ENCODE measurements around the gene CHERP.
"Not testable (repeated sequence)": the region's sequence is repeated elsewhere in the genome, so short reads cannot be mapped to it uniquely, and the experiment has no call there.

The CHERP gene

GRCh38 chr19:16521715-16522289, 20.4 kb downstream of the CHERP start:
- H3K9me3 ChIP-seq (ENCODE audit: low read length) = no peaks in the 10 kb centered on the region
- no peak overlapping the region for H3K4me3 ChIP-seq (ENCODE audit: low read depth in 1 of 2, low read length in 2 of 2)
- no peaks in the 10 kb centered on the region for H3K4me1 ChIP-seq (ENCODE audit: insufficient read depth, low read length)
- H3K36me3 ChIP-seq (ENCODE audit: insufficient read depth, low read length) = peaks cover 74% of the 10 kb centered on the region
- H3K9ac ChIP-seq (ENCODE audit: low read length) = no peak overlapping the region
- no peaks in the 10 kb centered on the region for H3K27me3 ChIP-seq (ENCODE audit: control insufficient read depth in 1 of 2, insufficient read depth in 2 of 2, low read length in 2 of 2)
- no peak overlapping the region for H3K27ac ChIP-seq (ENCODE audit: low read depth, low read length)

DNA sequence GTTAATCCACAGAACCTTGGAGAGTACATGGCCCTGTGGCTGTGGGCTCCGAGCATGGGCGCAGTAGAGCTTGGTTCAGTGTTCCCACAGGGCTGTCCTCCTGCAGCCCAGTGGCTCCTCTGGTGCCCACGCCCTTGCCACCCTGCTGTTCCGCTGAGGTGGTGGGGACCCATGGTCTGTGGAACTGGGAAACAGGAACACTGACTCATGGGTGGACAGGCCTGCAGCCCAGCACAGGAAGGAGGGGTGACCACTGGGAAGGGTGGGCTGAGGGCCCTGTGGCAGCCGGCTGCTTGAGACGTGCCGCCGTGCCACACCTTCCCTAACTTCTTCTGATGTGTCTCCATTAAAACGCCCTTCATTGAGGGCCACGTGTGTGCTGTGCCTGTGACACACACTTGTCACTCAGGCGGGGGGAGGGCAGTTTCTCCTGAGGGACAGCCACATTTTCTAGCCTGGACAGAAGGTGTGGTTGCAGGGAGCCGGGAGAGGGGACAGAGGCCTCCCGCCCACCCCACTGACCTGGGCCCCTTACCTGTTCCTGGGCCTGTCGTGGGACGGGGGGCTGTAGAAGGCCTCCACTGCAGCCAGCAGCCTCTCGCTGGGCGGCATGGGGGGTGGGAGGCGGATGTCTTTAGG, 21.1 kb downstream of the CHERP start:
- no peak overlapping the region for H3K27ac ChIP-seq (ENCODE audit: low read depth, low read length)
- no peaks in the 10 kb centered on the region for H3K27me3 ChIP-seq (ENCODE audit: control insufficient read depth in 1 of 2, insufficient read depth in 2 of 2, low read length in 2 of 2)
- H3K36me3 ChIP-seq (ENCODE audit: insufficient read depth, low read length) = peaks cover 75% of the 10 kb centered on the region
- H3K9me3 ChIP-seq (ENCODE audit: low read length) = no peaks in the 10 kb centered on the region
- H3K4me1 ChIP-seq (ENCODE audit: insufficient read depth, low read length) = no peaks in the 10 kb centered on the region
- no peak overlapping the region for H3K9ac ChIP-seq (ENCODE audit: low read length)
- no peak overlapping the region for H3K4me3 ChIP-seq (ENCODE audit: low read depth in 1 of 2, low read length in 2 of 2)

- Histone ChIP-seq H3K36me3 (ENCODE audit: insufficient read depth, low read length) (peaks cover 74% of the 10 kb centered on the region), H3K9ac (ENCODE audit: low read length) (no peak overlapping the region), H3K4me3 (ENCODE audit: low read depth in 1 of 2, low read length in 2 of 2) (no peak overlapping the region), H3K9me3 (ENCODE audit: low read length) (no peaks in the 10 kb centered on the region), H3K27me3 (ENCODE audit: control insufficient read depth in 1 of 2, insufficient read depth in 2 of 2, low read length in 2 of 2) (no peaks in the 10 kb centered on the region), H3K4me1 (ENCODE audit: insufficient read depth, low read length) (no peaks in the 10 kb centered on the region), H3K27ac (ENCODE audit: low read depth, low read length) (no peak overlapping the region)
Observed at GRCh38 chr19:16520074-16520973, 21.9 kb downstream of the CHERP start.

DNA sequence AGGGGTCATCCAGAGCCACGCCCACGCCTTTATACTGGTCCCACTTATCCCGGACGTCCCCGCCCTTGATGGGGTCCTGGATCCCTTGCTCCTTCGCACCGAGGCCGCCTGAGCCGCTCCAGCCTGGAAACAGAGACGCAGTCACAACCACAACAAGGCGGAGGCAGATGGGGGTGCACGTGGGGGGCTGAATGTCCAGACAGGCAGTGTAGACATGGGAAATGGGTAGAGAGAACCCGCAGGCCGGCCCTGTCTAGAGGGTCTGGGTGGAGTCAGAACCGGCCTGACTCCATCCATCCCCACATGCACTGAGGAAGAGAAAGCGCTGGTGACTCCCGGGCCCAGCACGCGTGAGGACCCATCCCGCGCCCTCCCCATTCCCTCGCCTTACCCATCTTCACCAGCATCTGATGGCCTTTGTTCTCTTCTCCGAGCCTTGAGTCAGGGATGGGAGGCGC, 23.0 kb downstream of the CHERP start:
- no peaks in the 10 kb centered on the region for H3K27me3 ChIP-seq (ENCODE audit: control insufficient read depth in 1 of 2, insufficient read depth in 2 of 2, low read length in 2 of 2)
- H3K36me3 ChIP-seq (ENCODE audit: insufficient read depth, low read length) = peaks cover 79% of the 10 kb centered on the region
- no peak overlapping the region for H3K9ac ChIP-seq (ENCODE audit: low read length)
- no peak overlapping the region for H3K27ac ChIP-seq (ENCODE audit: low read depth, low read length)
- H3K4me1 ChIP-seq (ENCODE audit: insufficient read depth, low read length) = no peaks in the 10 kb centered on the region
- H3K4me3 ChIP-seq (ENCODE audit: low read depth in 1 of 2, low read length in 2 of 2) = no peak overlapping the region
- H3K9me3 ChIP-seq (ENCODE audit: low read length) = no peaks in the 10 kb centered on the region

- no peaks in the 10 kb centered on the region for H3K9me3 ChIP-seq (ENCODE audit: low read length)
- H3K27ac ChIP-seq (ENCODE audit: low read depth, low read length) = no peak overlapping the region
- no peak overlapping the region for H3K9ac ChIP-seq (ENCODE audit: low read length)
- H3K27me3 ChIP-seq (ENCODE audit: control insufficient read depth in 1 of 2, insufficient read depth in 2 of 2, low read length in 2 of 2) = no peaks in the 10 kb centered on the region
- H3K4me1 ChIP-seq (ENCODE audit: insufficient read depth, low read length) = no peaks in the 10 kb centered on the region
- no peak overlapping the region for H3K4me3 ChIP-seq (ENCODE audit: low read depth in 1 of 2, low read length in 2 of 2)
- H3K36me3 ChIP-seq (ENCODE audit: insufficient read depth, low read length) = peaks cover 74% of the 10 kb centered on the region
Observed at GRCh38 chr19:16518483-16519229, 23.6 kb downstream of the CHERP start.

DNA sequence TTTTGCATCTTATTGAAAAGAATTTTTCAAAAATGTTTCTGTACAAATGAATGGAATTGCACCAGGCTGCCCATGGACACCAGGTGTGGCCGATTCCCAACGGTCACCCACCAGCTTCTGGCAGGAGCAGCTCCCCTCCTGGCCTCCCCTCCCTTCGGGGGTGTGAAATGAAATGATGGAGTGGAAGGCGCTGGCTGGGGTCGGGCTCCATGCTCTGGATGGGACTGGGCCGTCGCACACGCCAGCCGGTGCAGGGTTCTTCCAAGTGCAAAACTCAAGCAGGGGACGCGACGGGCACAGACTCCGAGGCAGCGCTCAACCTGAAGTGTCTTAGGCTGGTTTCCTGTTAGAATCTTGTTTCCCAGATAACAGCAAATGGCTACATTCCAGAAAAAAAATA, 24.2 kb downstream of the CHERP start:
- Histone ChIP-seq H3K36me3 (ENCODE audit: insufficient read depth, low read length) (peaks cover 71% of the 10 kb centered on the region), H3K9ac (ENCODE audit: low read length) (no peak overlapping the region), H3K27ac (ENCODE audit: low read depth, low read length) (no peak overlapping the region), H3K4me1 (ENCODE audit: insufficient read depth, low read length) (no peaks in the 10 kb centered on the region), H3K27me3 (ENCODE audit: control insufficient read depth in 1 of 2, insufficient read depth in 2 of 2, low read length in 2 of 2) (no peaks in the 10 kb centered on the region), H3K9me3 (ENCODE audit: low read length) (no peaks in the 10 kb centered on the region), H3K4me3 (ENCODE audit: low read depth in 1 of 2, low read length in 2 of 2) (no peak overlapping the region)

DNA sequence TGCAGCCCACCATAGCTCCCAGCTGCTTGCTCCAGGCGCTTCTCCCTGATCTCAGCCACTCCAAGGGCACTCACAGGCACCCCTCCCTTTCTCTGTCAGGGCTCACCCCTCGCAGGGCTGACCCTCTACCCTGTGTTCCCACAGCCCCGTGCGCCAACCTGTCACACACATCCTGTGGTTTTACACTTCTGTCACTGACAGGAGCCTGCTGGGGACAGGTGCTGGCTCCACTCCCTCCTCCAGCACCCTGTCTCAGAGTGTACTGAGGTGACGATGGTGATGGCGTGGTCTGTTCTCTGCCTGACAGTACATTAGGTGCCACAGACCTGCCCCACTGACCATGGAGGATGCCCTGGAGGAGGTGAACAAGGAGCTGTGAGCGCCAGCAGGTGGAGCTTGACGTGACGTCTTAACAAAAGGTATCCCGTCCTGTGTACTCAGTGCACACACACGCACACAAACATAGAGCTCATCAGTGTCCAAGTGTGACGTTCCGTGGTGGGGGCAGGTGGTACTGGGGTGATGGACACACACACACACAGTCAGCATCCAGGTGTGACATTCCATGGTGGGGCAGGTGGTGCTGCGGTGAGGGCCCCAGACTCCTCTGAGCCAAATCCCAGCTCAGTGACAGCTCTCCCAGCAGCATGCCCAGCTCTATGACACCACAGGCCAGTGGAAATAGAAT, 25.2 kb downstream of the CHERP start:
- no peak overlapping the region for H3K4me3 ChIP-seq (ENCODE audit: low read depth in 1 of 2, low read length in 2 of 2)
- no peak overlapping the region for H3K9ac ChIP-seq (ENCODE audit: low read length)
- H3K36me3 ChIP-seq (ENCODE audit: insufficient read depth, low read length) = peaks cover 73% of the 10 kb centered on the region
- H3K27ac ChIP-seq (ENCODE audit: low read depth, low read length) = no peak overlapping the region
- no peaks in the 10 kb centered on the region for H3K9me3 ChIP-seq (ENCODE audit: low read length)
- H3K27me3 ChIP-seq (ENCODE audit: control insufficient read depth in 1 of 2, insufficient read depth in 2 of 2, low read length in 2 of 2) = no peaks in the 10 kb centered on the region
- no peaks in the 10 kb centered on the region for H3K4me1 ChIP-seq (ENCODE audit: insufficient read depth, low read length)

- H3K9ac ChIP-seq (ENCODE audit: low read length) = no peak overlapping the region
- H3K27ac ChIP-seq (ENCODE audit: low read depth, low read length) = no peak overlapping the region
- no peaks in the 10 kb centered on the region for H3K27me3 ChIP-seq (ENCODE audit: control insufficient read depth in 1 of 2, insufficient read depth in 2 of 2, low read length in 2 of 2)
- H3K36me3 ChIP-seq (ENCODE audit: insufficient read depth, low read length) = peaks cover 69% of the 10 kb centered on the region
- H3K4me3 ChIP-seq (ENCODE audit: low read depth in 1 of 2, low read length in 2 of 2) = no peak overlapping the region
- no peaks in the 10 kb centered on the region for H3K4me1 ChIP-seq (ENCODE audit: insufficient read depth, low read length)
- H3K9me3 ChIP-seq (ENCODE audit: low read length) = no peaks in the 10 kb centered on the region
Observed at GRCh38 chr19:16516381-16516780, 25.9 kb downstream of the CHERP start.

GRCh38 chr19:16514383-16515019, 27.7 kb downstream of the CHERP start:
- Histone ChIP-seq H3K36me3 (ENCODE audit: insufficient read depth, low read length) (peaks cover 60% of the 10 kb centered on the region), H3K4me1 (ENCODE audit: insufficient read depth, low read length) (no peaks in the 10 kb centered on the region), H3K4me3 (ENCODE audit: low read depth in 1 of 2, low read length in 2 of 2) (no peak overlapping the region), H3K27ac (ENCODE audit: low read depth, low read length) (no peak overlapping the region), H3K9me3 (ENCODE audit: low read length) (no peaks in the 10 kb centered on the region), H3K27me3 (ENCODE audit: control insufficient read depth in 1 of 2, insufficient read depth in 2 of 2, low read length in 2 of 2) (no peaks in the 10 kb centered on the region), H3K9ac (ENCODE audit: low read length) (no peak overlapping the region)

- not testable (repeated sequence) for H3K9ac ChIP-seq (ENCODE audit: low read length); H3K4me3 ChIP-seq (ENCODE audit: low read depth in 1 of 2, low read length in 2 of 2); H3K9me3 ChIP-seq (ENCODE audit: low read length); H3K4me1 ChIP-seq (ENCODE audit: insufficient read depth, low read length); H3K27me3 ChIP-seq (ENCODE audit: control insufficient read depth in 1 of 2, insufficient read depth in 2 of 2, low read length in 2 of 2); H3K27ac ChIP-seq (ENCODE audit: low read depth, low read length)
- H3K36me3 ChIP-seq (ENCODE audit: insufficient read depth, low read length) = peaks cover 50% of the 10 kb centered on the region
Observed at GRCh38 chr19:16512611-16513010, 29.6 kb downstream of the CHERP start.

Data from muscle layer of colon (tissue), 2 donors.